T-helper 2 cell treated with Interferon-gamma antibody and Interleukin-4, amounts not matched to agents 5 μg/mL and 100 μg/mL, for 36 hours (primary cell): ENCODE results near the gene TGM3.

Experiments used
- DNase-seq: peaks from one replicate; pipeline ENCODE4 v3.0.0; 2021; ENCODE audit warnings: low spot score
- H3K27ac Mint-ChIP-seq: one replicate; pipeline ENCODE4 v1.8.0; 2021; ENCODE audit warnings: mild to moderate bottlenecking, mixed read lengths
- H3K27me3 Mint-ChIP-seq: one replicate; pipeline ENCODE4 v1.8.0; 2021; ENCODE audit warnings: low read depth, mixed read lengths
- H3K36me3 Mint-ChIP-seq: one replicate; pipeline ENCODE4 v1.8.0; 2021; ENCODE audit warnings: low read depth, mixed read lengths
- H3K4me1 Mint-ChIP-seq: one replicate; pipeline ENCODE4 v1.8.0; 2021; ENCODE audit warnings: low read depth, mixed read lengths
- H3K4me3 Mint-ChIP-seq: one replicate; pipeline ENCODE4 v1.8.0; 2022; ENCODE audit warnings: mild to moderate bottlenecking, moderate library complexity, mixed read lengths
- H3K9me3 Mint-ChIP-seq: one replicate; pipeline ENCODE4 v1.8.0; 2021; ENCODE audit warnings: mixed read lengths

TGM3 gene

GRCh38 chr20:2305029-2305428 is 9.2 kb downstream of the TGM3 start:
- H3K4me1 Mint-ChIP-seq = peaks cover 3% of the 10 kb centered on the region
- H3K4me3 Mint-ChIP-seq = no peak overlapping the region
- H3K27me3 Mint-ChIP-seq = peaks cover under 1% of the 10 kb centered on the region
- no peaks in the 10 kb centered on the region for H3K36me3 Mint-ChIP-seq
- no peak overlapping the region for H3K27ac Mint-ChIP-seq
- DNase-seq = no peak
- no peaks in the 10 kb centered on the region for H3K9me3 Mint-ChIP-seq

- Mint-ChIP-seq H3K27ac (no peak overlapping the region), H3K4me1 (peaks cover 3% of the 10 kb centered on the region), H3K27me3 (no peaks in the 10 kb centered on the region), H3K9me3 (no peaks in the 10 kb centered on the region), H3K36me3 (no peaks in the 10 kb centered on the region), H3K4me3 (no peak overlapping the region)
- no peak for DNase-seq
Observed at GRCh38 chr20:2305479-2305878, 9.7 kb downstream of the TGM3 start.

GRCh38 chr20:2305946-2306345 is 10.1 kb downstream of the TGM3 start:
- H3K27ac Mint-ChIP-seq = no peak overlapping the region

DNA sequence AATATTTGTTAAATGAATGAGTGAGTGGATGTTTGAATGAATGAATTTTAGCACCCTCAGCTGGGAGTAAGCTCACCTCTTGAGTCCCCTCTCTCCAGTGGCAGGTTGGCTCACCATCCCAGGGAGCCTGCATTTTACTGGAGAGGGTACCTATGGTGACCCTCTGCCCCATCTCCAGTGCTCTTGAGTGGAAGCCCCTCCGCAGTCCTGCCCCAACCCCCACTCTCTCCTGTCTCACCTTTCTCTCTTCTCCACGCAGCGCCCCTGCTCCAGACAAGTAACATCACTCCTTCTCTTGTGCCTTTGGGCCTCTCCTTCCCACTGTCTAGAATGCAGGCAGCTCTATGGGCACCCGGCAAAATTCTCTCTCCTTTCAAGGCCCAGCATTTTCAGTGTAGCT is 11.3 kb downstream of the TGM3 start:
- Mint-ChIP-seq H3K27me3 (no peaks in the 10 kb centered on the region), H3K36me3 (no peaks in the 10 kb centered on the region), H3K9me3 (no peaks in the 10 kb centered on the region), H3K4me1 (no peaks in the 10 kb centered on the region), H3K27ac (no peak overlapping the region), H3K4me3 (no peak overlapping the region)
- no peak for DNase-seq

More at GRCh38 chr20:2305946-2306345, 10.1 kb downstream of the TGM3 start:
- H3K4me3 Mint-ChIP-seq = no peak overlapping the region
- H3K27me3 Mint-ChIP-seq = no peaks in the 10 kb centered on the region
- H3K9me3 Mint-ChIP-seq = no peaks in the 10 kb centered on the region
- no peaks in the 10 kb centered on the region for H3K36me3 Mint-ChIP-seq
- no peak for DNase-seq
- peaks cover 1% of the 10 kb centered on the region for H3K4me1 Mint-ChIP-seq

DNA sequence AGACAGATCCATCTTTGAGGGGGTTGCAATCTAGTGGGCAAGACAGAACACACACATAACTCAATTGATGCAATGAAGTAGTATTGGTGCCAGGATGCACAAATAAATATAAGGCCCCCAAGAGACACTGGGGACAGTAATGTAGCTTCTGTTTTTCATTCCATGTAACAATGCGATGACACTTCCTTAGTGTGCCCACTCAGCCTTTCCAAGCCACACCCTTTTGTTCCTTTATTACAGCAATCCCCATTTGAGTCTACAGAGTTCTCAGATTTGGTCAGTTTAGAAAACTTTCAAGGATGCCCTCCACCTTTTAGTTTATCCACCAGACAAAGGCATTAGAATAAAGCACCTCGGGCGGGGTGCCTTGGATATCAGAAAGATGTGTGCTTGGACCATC is 15.5 kb downstream of the TGM3 start:
- Mint-ChIP-seq H3K36me3 (no peaks in the 10 kb centered on the region), H3K4me3 (no peak overlapping the region), H3K27ac (no peak overlapping the region), H3K27me3 (no peaks in the 10 kb centered on the region), H3K4me1 (no peaks in the 10 kb centered on the region), H3K9me3 (no peaks in the 10 kb centered on the region)
- no peak for DNase-seq

- Mint-ChIP-seq H3K4me3 (no peak overlapping the region), H3K27me3 (peaks cover 2% of the 10 kb centered on the region)
Observed at GRCh38 chr20:2312876-2313275, 17.1 kb downstream of the TGM3 start.

DNA sequence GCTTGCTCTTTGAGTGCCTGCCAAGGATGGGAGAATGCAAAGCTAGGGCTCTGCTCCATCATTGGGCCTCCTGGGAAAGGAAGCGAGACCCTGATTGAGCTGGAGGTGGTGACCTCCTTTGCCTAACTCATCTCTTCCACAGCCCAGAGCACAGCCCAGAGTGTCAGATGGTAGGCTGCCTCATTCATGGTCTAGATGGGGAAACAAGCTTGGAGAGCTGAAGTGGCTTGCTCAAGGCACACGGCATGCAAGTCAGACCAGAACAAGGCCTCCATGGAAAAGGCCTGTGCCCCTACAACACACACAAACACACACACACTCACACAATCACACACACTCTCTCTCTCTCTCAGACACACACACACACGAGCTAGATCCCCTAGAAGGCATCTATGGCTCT is 17.5 kb downstream of the TGM3 start:
- no peak for DNase-seq
- no peaks in the 10 kb centered on the region for H3K9me3 Mint-ChIP-seq
- no peaks in the 10 kb centered on the region for H3K4me1 Mint-ChIP-seq
- H3K36me3 Mint-ChIP-seq = no peaks in the 10 kb centered on the region
- H3K27me3 Mint-ChIP-seq = peaks cover 2% of the 10 kb centered on the region
- no peak overlapping the region for H3K4me3 Mint-ChIP-seq
- no peak overlapping the region for H3K27ac Mint-ChIP-seq

More at GRCh38 chr20:2312876-2313275, 17.1 kb downstream of the TGM3 start:
- no peaks in the 10 kb centered on the region for H3K9me3 Mint-ChIP-seq
- no peak for DNase-seq
- no peak overlapping the region for H3K27ac Mint-ChIP-seq
- H3K4me1 Mint-ChIP-seq = no peaks in the 10 kb centered on the region
- H3K36me3 Mint-ChIP-seq = no peaks in the 10 kb centered on the region

DNA sequence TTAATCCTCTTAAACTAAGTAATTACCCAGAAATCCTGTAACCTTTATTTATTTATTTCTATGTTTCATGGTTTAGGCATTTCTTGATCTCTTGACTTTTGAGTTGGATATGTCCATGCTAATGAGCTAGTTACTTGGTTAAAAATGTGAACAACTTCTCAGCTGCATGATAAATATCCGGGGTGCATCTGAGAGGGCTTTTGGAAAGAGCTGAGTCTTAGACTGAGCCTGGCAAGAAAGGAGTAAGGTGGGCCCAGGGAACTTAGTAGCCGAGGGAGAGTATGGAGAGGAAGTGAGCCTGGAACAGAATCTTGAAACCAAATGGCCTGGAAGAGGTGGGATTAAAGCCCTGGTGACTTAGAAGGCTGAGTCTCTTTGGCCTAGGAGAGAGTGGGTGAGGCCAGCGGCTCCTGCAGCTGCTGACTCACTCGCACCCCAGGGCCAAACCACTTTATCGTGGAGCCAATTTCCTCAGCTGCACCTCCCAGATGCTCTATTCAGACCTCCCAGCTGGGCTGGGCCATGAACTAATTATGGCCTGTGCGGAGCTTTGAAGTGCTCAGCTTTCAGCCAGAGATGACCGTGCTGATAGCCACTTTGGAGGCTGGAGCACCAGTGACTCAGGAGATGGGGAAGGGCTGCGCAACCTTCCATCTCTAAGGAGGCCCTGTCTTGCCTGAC is 19.1 kb downstream of the TGM3 start:
- DNase-seq = no peak
- Mint-ChIP-seq H3K36me3 (no peaks in the 10 kb centered on the region), H3K27me3 (peaks cover 2% of the 10 kb centered on the region), H3K9me3 (no peaks in the 10 kb centered on the region), H3K27ac (no peak overlapping the region), H3K4me1 (no peaks in the 10 kb centered on the region), H3K4me3 (no peak overlapping the region)

DNA sequence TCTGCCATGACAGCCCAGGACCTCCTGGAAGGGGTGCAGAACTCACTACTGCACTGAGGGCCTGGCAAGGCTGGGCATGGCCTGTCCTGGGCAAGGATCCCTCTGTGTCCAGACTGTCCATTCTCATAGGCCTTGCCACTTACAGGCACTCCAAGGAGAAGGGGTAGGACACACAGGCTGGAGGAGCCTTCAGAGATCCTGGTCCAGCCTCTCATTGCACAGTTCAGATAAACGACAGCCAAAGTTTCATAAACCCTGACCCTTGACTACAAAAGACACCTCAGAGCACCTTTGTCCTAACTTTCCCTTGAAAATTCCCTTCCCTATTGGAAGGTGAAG is 19.6 kb downstream of the TGM3 start:
- H3K4me3 Mint-ChIP-seq = no peak overlapping the region
- no peak for DNase-seq
- peaks cover 2% of the 10 kb centered on the region for H3K27me3 Mint-ChIP-seq
- no peak overlapping the region for H3K27ac Mint-ChIP-seq
- H3K4me1 Mint-ChIP-seq = no peaks in the 10 kb centered on the region
- no peaks in the 10 kb centered on the region for H3K36me3 Mint-ChIP-seq
- no peaks in the 10 kb centered on the region for H3K9me3 Mint-ChIP-seq

DNA sequence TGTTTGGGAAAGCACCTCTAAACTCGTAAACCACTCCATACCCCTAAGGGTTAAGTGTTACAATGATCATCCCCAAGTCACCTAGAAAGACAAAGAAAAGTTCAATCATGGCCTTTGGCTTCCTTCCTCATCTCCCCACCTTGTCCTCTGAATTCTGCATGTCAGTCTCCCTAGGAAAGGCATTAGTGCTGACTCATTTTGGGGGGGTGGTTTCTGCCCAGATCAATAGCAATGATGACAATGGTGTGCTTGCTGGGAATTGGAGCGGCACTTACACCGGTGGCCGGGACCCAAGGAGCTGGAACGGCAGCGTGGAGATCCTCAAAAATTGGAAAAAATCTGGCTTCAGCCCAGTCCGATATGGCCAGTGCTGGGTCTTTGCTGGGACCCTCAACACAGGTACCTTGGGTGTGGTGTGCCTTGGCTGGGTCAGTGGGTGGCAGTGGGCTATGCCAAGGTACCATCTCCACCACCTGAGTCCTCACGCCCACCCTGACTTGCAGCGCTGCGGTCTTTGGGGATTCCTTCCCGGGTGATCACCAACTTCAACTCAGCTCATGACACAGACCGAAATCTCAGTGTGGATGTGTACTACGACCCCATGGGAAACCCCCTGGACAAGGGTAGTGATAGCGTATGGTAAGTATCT is 21.2 kb downstream of the TGM3 start:
- Mint-ChIP-seq H3K4me1 (no peaks in the 10 kb centered on the region), H3K36me3 (no peaks in the 10 kb centered on the region), H3K27ac (no peak overlapping the region), H3K27me3 (peaks cover 5% of the 10 kb centered on the region), H3K9me3 (no peaks in the 10 kb centered on the region), H3K4me3 (no peak overlapping the region)
- no peak for DNase-seq

DNA sequence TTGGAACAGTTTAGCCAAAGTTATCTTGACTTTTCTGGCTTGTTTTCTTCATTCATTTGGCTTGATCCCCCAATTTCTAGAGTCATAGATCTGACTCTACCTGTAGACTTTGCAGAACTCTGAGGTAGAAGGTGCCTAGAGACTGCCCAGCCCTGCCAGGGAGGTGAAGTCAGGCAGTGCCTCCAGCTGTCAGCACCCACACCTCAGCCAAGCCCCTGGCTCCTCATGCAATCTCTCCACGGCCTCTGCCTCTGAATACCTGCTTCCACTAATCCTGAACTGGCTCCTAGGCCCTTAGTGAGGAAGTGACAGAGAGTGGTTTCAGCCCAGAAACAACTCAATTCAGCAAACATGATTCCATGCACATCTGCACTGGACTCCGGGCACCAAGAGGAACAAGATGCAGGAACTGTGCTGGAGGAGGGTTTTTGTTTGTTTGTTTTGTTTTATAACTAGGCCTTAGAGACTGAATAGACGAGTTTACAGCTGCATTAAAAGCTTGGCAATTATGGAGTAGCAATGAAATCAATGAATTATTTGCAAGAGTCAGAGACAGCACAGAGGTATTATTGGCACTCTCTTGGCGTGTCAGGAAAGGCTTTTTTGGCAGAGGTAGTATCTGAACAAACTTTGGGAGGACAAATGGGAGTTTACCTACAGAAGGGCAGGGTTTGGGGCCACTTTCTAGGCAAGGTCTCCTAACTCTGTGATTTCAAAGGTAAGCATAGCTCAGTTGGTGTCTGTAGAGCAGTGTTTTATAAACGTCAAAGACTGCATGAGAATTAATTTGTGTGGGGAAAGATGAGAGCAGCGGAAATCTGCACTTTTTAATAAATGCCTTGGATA is 25.2 kb downstream of the TGM3 start:
- Mint-ChIP-seq H3K4me1 (no peaks in the 10 kb centered on the region), H3K27me3 (peaks cover 19% of the 10 kb centered on the region), H3K27ac (no peak overlapping the region), H3K9me3 (no peaks in the 10 kb centered on the region), H3K4me3 (no peak overlapping the region), H3K36me3 (no peaks in the 10 kb centered on the region)
- no peak for DNase-seq

DNA sequence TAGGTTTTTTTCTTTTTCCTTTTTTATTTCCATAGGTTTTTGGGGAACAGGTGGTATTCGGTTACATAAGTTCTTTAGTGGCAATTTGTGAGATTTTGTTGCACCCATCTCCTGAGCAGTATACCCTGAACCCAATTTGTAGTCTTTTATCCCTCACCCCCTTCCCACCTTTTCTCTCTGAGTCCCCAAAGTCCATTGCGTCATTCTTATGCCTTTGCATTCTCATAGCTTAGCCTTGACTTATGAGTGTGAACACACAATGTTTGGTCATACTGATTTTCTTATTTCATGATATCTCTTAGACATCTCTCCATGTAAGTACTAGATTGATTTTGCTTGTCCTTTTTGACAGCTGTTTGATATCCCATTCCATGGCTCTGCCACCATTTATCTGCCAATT is 27.2 kb downstream of the TGM3 start:
- H3K36me3 Mint-ChIP-seq = no peaks in the 10 kb centered on the region
- H3K4me1 Mint-ChIP-seq = no peaks in the 10 kb centered on the region
- no peaks in the 10 kb centered on the region for H3K9me3 Mint-ChIP-seq
- no peak overlapping the region for H3K27ac Mint-ChIP-seq
- DNase-seq = no peak
- no peak overlapping the region for H3K4me3 Mint-ChIP-seq
- H3K27me3 Mint-ChIP-seq = peaks cover 18% of the 10 kb centered on the region

DNA sequence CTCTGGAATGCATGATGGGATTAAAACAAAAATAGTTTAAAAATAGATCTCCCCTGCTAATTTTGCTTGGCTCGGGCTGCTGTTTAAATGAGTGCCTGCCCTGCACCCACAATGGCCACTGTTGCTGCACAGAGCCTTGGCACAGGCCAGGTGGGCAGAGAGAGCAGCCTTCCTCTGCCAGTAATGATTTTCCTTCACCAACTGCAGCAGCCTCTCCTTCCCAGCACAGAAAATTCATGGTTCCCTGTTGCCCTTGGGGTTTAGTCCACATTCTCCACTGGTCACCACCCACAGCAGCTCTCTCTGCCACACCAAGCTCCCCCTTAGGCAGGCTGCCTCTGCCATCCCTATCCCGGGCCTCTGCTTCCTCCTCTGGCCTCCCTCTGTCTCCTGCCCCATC is 30.2 kb downstream of the TGM3 start:
- H3K36me3 Mint-ChIP-seq = no peaks in the 10 kb centered on the region
- H3K9me3 Mint-ChIP-seq = no peaks in the 10 kb centered on the region
- no peak overlapping the region for H3K4me3 Mint-ChIP-seq
- H3K4me1 Mint-ChIP-seq = no peaks in the 10 kb centered on the region
- DNase-seq = no peak
- H3K27ac Mint-ChIP-seq = no peak overlapping the region
- peaks cover 16% of the 10 kb centered on the region for H3K27me3 Mint-ChIP-seq
